HepG2 (cell line): Measurements from ENCODE around the gene SLC15A2. TPM values are rescaled to one million over a fixed set of nuclear protein-coding genes. Genes with fewer than 3 reads are reported as not detected.
A peak's percentile ranks its signal among the peaks of the same experiment; 100 is the strongest.

ENCODE experiments used
- ATAC-seq: fragments of 200-7000 bp; cut with Tn5 transposase; 3 replicates; pipeline ENCODE4 v1.9.1; 2020; ENCODE audit warnings: mild to moderate bottlenecking, moderate library complexity
- BruUV-seq: library from RNA; stranded (reverse); fragments of 400-500 nt; replicated peaks from 2 replicates; lab custom pipeline; 2021; lab: Mats Ljungman, UMichigan
- CTCF ChIA-PET: fragments of 300-600 bp; formaldehyde crosslinking; extraction: SDS; loops from one replicate; lab custom pipeline; 2021; ENCODE audit warnings: low total read pairs, inconsistent platforms, low intra/inter-chr PET ratio; lab: Yijun Ruan, JAX
- POLR2A ChIA-PET: fragments of 350-600 bp; sonication (Branson Sonifier 250); formaldehyde crosslinking; loops from one replicate; lab custom pipeline; 2020; ENCODE audit warnings: antibody characterized with exemption, inconsistent platforms; lab: Yijun Ruan, JAX
- DNase-seq: peaks from one replicate; pipeline ENCODE4 v3.0.0-alpha.2; 2015; ENCODE audit warnings: low spot score
- FAIRE-seq: peaks from 3 replicates; lab custom pipeline; 2011; peaks lifted over from hg19 to GRCh38; lab: Jason Lieb, UNC
- H2AFZ ChIP-seq: one replicate; pipeline ENCODE4 v1.6.1; 2011; ENCODE audit warnings: low read length, inconsistent platforms
- H3K27ac ChIP-seq: fragments of 300-600 bp; 3 replicates; pipeline ENCODE4 v1.8.0; 2011; ENCODE audit warnings: mixed run types, mild to moderate bottlenecking, mixed read lengths, low read length, inconsistent platforms; ENCODE audit not compliant: insufficient read depth; ENCODE audit errors: extremely low read length
- H3K27me3 ChIP-seq, 2 experiments: fragments of 200-600 bp in 1 of 2; 2 replicates in 1 of 2; 3 replicates in 1 of 2; pipeline versions ENCODE4 v1.6.0 to v1.8.0; 2011; ENCODE audit warnings: low read length in 2 of 2, mild to moderate bottlenecking in 2 of 2, moderate library complexity in 2 of 2, inconsistent platforms in 1 of 2; ENCODE audit not compliant: insufficient read depth in 2 of 2, control insufficient read depth in 1 of 2
- H3K36me3 ChIP-seq, 2 experiments: fragments of 200-600 bp in 1 of 2; replicated peaks in 1 of 2; 2 replicates in 1 of 2; 3 replicates in 1 of 2; pipeline versions ENCODE4 v1.5.1 to v1.8.0; 2011; ENCODE audit warnings: low read length in 2 of 2, inconsistent platforms in 1 of 2; ENCODE audit not compliant: insufficient read depth in 2 of 2, control insufficient read depth in 1 of 2
- H3K4me1 ChIP-seq: 2 replicates; pipeline ENCODE4 v1.5.1; 2012; ENCODE audit warnings: low read length, inconsistent platforms; ENCODE audit not compliant: insufficient read depth
- H3K4me2 ChIP-seq: 2 replicates; pipeline ENCODE4 v1.6.0; 2011; ENCODE audit warnings: low read depth, low read length, inconsistent platforms
- H3K4me3 ChIP-seq, 3 experiments: fragments of 200-600 bp in 1 of 3; sonication (generic), shearing (Covaris generic) in 1 of 3; replicated peaks in 1 of 3; 2 replicates each; pipeline ENCODE4 v1.5.1; 2011 to 2016; ENCODE audit warnings: low read length in 3 of 3, inconsistent platforms in 2 of 3, low read depth in 2 of 3, mild to moderate bottlenecking in 2 of 3, control low read depth in 1 of 3, mixed read lengths in 1 of 3; ENCODE audit not compliant: insufficient read depth in 1 of 3
- H3K79me2 ChIP-seq: one replicate; pipeline ENCODE4 v1.6.1; 2011; ENCODE audit warnings: low read length, inconsistent platforms; ENCODE audit not compliant: insufficient read depth
- H3K9ac ChIP-seq: 2 replicates; pipeline ENCODE4 v1.6.0; 2011; ENCODE audit warnings: mild to moderate bottlenecking, low read depth, low read length, inconsistent platforms; ENCODE audit not compliant: insufficient read depth
- H3K9me3 ChIP-seq: 2 replicates; pipeline ENCODE4 v1.5.1; 2012; ENCODE audit warnings: mild to moderate bottlenecking, low read length
- H4K20me1 ChIP-seq: 2 replicates; pipeline ENCODE4 v1.6.0; 2011; ENCODE audit warnings: inconsistent platforms, mild to moderate bottlenecking, low read length, moderate library complexity; ENCODE audit not compliant: insufficient read depth
- ARID5B ChIP-seq: IDR thresholded peaks from 2 replicates; pipeline ENCODE4 v1.4.0; 2020; ENCODE audit warnings: mild to moderate bottlenecking, missing genetic modification reagents
- BCL6 ChIP-seq: IDR thresholded peaks from 2 replicates; pipeline ENCODE4 v1.6.1; 2016; ENCODE audit warnings: missing genetic modification reagents, missing compliant biosample characterization
- DR1 ChIP-seq: sonication (generic); formaldehyde crosslinking; IDR thresholded peaks from 2 replicates; pipeline ENCODE4 v1.8.0; 2021; ENCODE audit warnings: mild to moderate bottlenecking, missing genetic modification reagents, inconsistent platforms
- FOXA3 ChIP-seq: IDR thresholded peaks from 2 replicates; pipeline ENCODE4 v1.6.1; 2016; ENCODE audit warnings: missing genetic modification reagents, missing compliant biosample characterization
- FOXP1 ChIP-seq, 2 experiments: fragments of 450-650 bp in 1 of 2; IDR thresholded peaks; 2 replicates each; pipeline ENCODE4 v1.6.1; 2017 to 2018; ENCODE audit warnings: antibody characterized with exemption in 1 of 2
- HNF4A ChIP-seq: sonication (generic); formaldehyde crosslinking; IDR thresholded peaks from 2 replicates; pipeline ENCODE4 v1.4.0; 2020; ENCODE audit warnings: missing genetic modification reagents
- HOXA9 ChIP-seq: sonication (generic); formaldehyde crosslinking; IDR thresholded peaks from 2 replicates; pipeline ENCODE4 v1.8.1; 2022; ENCODE audit warnings: missing genetic modification reagents, mild to moderate bottlenecking, moderate library complexity, borderline replicate concordance
- KDM1A ChIP-seq: IDR thresholded peaks from 2 replicates; pipeline ENCODE4 v1.6.1; 2016; ENCODE audit warnings: missing compliant biosample characterization
- SKI ChIP-seq: fragments of 450-650 bp; IDR thresholded peaks from one replicate; pipeline ENCODE4 v1.6.1; 2018; ENCODE audit warnings: mild to moderate bottlenecking; ENCODE audit not compliant: partially characterized antibody
- TEAD3 ChIP-seq: optimal IDR thresholded peaks from 2 replicates; pipeline ENCODE3; 2016; ENCODE audit warnings: borderline replicate concordance
- ZNF280B ChIP-seq: sonication (generic); formaldehyde crosslinking; IDR thresholded peaks from 2 replicates; pipeline ENCODE4 v1.5.0; 2020; ENCODE audit warnings: missing genetic modification reagents, mild to moderate bottlenecking, borderline replicate concordance
- ZNF367 ChIP-seq: sonication (generic); formaldehyde crosslinking; IDR thresholded peaks from 2 replicates; pipeline ENCODE4 v1.4.0; 2020; ENCODE audit warnings: missing genetic modification reagents, borderline replicate concordance
- ZUFSP ChIP-seq: sonication (generic); formaldehyde crosslinking; IDR thresholded peaks from 2 replicates; pipeline ENCODE4 v1.9.0; 2021; ENCODE audit warnings: missing genetic modification reagents, mild to moderate bottlenecking, borderline replicate concordance
- WGBS: methylation state at CpG from one replicate; pipeline ENCODE4 v1.1.6; 2017; ENCODE audit warnings: low lambda C conversion rate; 5-methylcytosine and 5-hydroxymethylcytosine counted together
- in situ Hi-C: cut with HindIII; loops from 2 replicates; pipeline ENCODE4 v1.10.0; 2017; ENCODE audit warnings: low pct_unique_long_range_greater_than_20kb; ENCODE audit not compliant: extremely low pct_ligation_motif_present
- intact Hi-C: fragments of 100-400 bp; cut with micrococcal nuclease; formaldehyde crosslinking; loops from one replicate; pipeline ENCODE4 v1.10.0; 2022; ENCODE audit not compliant: unreplicated experiment
- polyA plus RNA-seq, 8 experiments: library from polyadenylated mRNA; depleted of rRNA in 3 of 8; stranded (reverse) in 7 of 8; unstranded in 1 of 8; fragments of >200 nt; fragmentation: Illumina TruSeq in 4 of 8; extraction: Trizol in 4 of 8; gene quantifications; 2 replicates each; pipeline versions ENCODE4 v1.2.1 to v1.2.3, GENCODE V29; 2011 to 2016; ENCODE audit warnings: low read depth in 4 of 8, missing spikeins in 1 of 8, mixed read lengths in 1 of 8; ENCODE audit not compliant: insufficient read depth in 1 of 8
- total RNA-seq, 5 experiments: library from RNA; depleted of rRNA; stranded (reverse); fragments of >200 nt; fragmentation: Illumina TruSeq; extraction: Trizol; gene quantifications; 2 replicates each; pipeline ENCODE4 v1.2.3, GENCODE V29; 2016; ENCODE audit warnings: low read depth in 1 of 5

The SLC15A2 gene
- total and polyA plus RNA-seq, 2 of the 13 experiments (the other 11 are each of a cell fraction or from before 2014, with no cell fraction given) = 1.0 to 1.4 TPM

- no peaks in the 10 kb centered on the region for H3K36me3 ChIP-seq
- no peak overlapping the region for H2AFZ ChIP-seq
- intact Hi-C loops = no loop called here
- no TSS peak for BruUV-seq
- no peak overlapping the region for H3K4me3 ChIP-seq
- H3K9me3 ChIP-seq = peaks cover 4% of the 10 kb centered on the region; the same call in 1 of the 2 replicates
- CTCF ChIA-PET = no interaction called here
- no peaks in the 10 kb centered on the region for H3K27me3 ChIP-seq
- in situ Hi-C loops = no loop called here
- H3K4me2 ChIP-seq = peak overlapping the region; percentile 18; the same call in 1 of the 2 replicates
- WGBS = 0% methylated on average over 1 of the region's 1 CpG
- POLR2A ChIA-PET = no interaction called here
- ATAC-seq (peak; percentile 97), FAIRE-seq (peak; percentile 40), DNase-seq (peak; percentile 25)
- H3K4me1 ChIP-seq = peaks cover 17% of the 10 kb centered on the region
- H4K20me1 ChIP-seq = no peaks in the 10 kb centered on the region
- no peak overlapping the region for H3K27ac ChIP-seq
- no peak overlapping the region for H3K9ac ChIP-seq
- H3K79me2 ChIP-seq = no peaks in the 10 kb centered on the region
- TF ChIP-seq BCL6 (CRISPR knock-in tag) (peak; percentile 49; the same call in 1 of the 2 replicates), DR1 (no peak), FOXP1 (IDR thresholded peaks at IDR 0.05) (no peak), FOXP1 (CRISPR knock-in tag; IDR thresholded peaks at IDR 0.05) (peak; percentile 39; the same call in 1 of the 2 replicates), SKI (no peak), HNF4A (CRISPR knock-in tag) (0 out of 2 replicates have a peak, but pooled peaks have one; percentile 23), ZNF367 (CRISPR knock-in tag) (no peak), ARID5B (CRISPR knock-in tag) (peak; percentile 39), ZNF280B (CRISPR knock-in tag) (no peak), KDM1A (CRISPR knock-in tag) (no peak), FOXA3 (CRISPR knock-in tag) (peak; percentile 8; the same call in 1 of the 2 replicates), ZUFSP (CRISPR knock-in tag) (no peak), HOXA9 (CRISPR knock-in tag) (no peak), TEAD3 (peak; percentile 62)
Observed at GRCh38 chr3:121951291-121951919, 57.2 kb downstream of the SLC15A2 start.
